Panc1 (cell line): ENCODE data around the gene VHLL. TPM values are rescaled to one million over a fixed set of nuclear protein-coding genes. Genes with fewer than 3 reads are reported as not detected.

Experiments
- ATAC-seq: fragments of 200-7000 bp; cut with Tn5 transposase; 2 replicates; pipeline ENCODE4 v1.9.1; 2020; ENCODE audit warnings: mild to moderate bottlenecking, moderate library complexity
- BruUV-seq: library from RNA; stranded (reverse); fragments of 400-500 nt; replicated peaks from 2 replicates; lab custom pipeline; 2021; lab: Mats Ljungman, UMichigan
- CTCF ChIA-PET: fragments of 300-600 bp; sonication (Branson Sonifier 250); formaldehyde crosslinking; loops from one replicate; lab custom pipeline; 2022; ENCODE audit warnings: antibody characterized with exemption; lab: Charles Lee
- POLR2A ChIA-PET: fragments of 300-600 bp; sonication (Branson Sonifier 250); formaldehyde crosslinking; loops from one replicate; lab custom pipeline; 2022; ENCODE audit warnings: antibody characterized with exemption; lab: Charles Lee
- DNase-seq: peaks from one replicate; pipeline ENCODE4 v3.0.0-alpha.2; 2010; ENCODE audit warnings: low read depth, low spot score
- H3K27ac ChIP-seq: 2 replicates; pipeline ENCODE4 v1.5.1; 2011; ENCODE audit warnings: mild to moderate bottlenecking, low read length, inconsistent platforms
- H3K27me3 ChIP-seq: fragments of 200-500 bp; sonication (Bioruptor generic); 2 replicates; pipeline ENCODE4 v1.6.0; 2014; ENCODE audit warnings: low read length, inconsistent platforms; ENCODE audit not compliant: control insufficient read depth, insufficient read depth
- H3K36me3 ChIP-seq: fragments of 200-500 bp; sonication (Bioruptor generic); 2 replicates; pipeline ENCODE4 v1.5.1; 2014; ENCODE audit warnings: inconsistent platforms, mild to moderate bottlenecking, low read length, moderate library complexity; ENCODE audit not compliant: control insufficient read depth, insufficient read depth
- H3K4me1 ChIP-seq: 2 replicates; pipeline ENCODE4 v1.5.1; 2011; ENCODE audit warnings: inconsistent platforms, mild to moderate bottlenecking, low read length, moderate library complexity; ENCODE audit not compliant: control insufficient read depth, insufficient read depth
- H3K4me3 ChIP-seq, 2 experiments: 2 replicates each; pipeline ENCODE4 v1.5.1; 2011 to 2012; ENCODE audit warnings: low read depth in 2 of 2, low read length in 2 of 2, mild to moderate bottlenecking in 2 of 2, inconsistent platforms in 1 of 2, moderate library complexity in 1 of 2
- H3K9me3 ChIP-seq: fragments of 200-500 bp; sonication (Bioruptor generic); 2 replicates; pipeline ENCODE4 v1.5.1; 2014; ENCODE audit warnings: low read depth, mild to moderate bottlenecking, inconsistent platforms, low read length, moderate library complexity; ENCODE audit not compliant: control insufficient read depth, insufficient read depth
- POLR2AphosphoS5 ChIP-seq: IDR thresholded peaks from 2 replicates; pipeline ENCODE4 v1.6.1; 2012; ENCODE audit warnings: mild to moderate bottlenecking, low read depth, low read length, moderate library complexity
- SIN3A ChIP-seq: IDR thresholded peaks from 2 replicates; pipeline ENCODE4 v1.6.1; 2012; ENCODE audit warnings: low read depth, mild to moderate bottlenecking, low read length, moderate library complexity, borderline replicate concordance; ENCODE audit not compliant: insufficient read depth
- TCF7L2 ChIP-seq: IDR thresholded peaks from 2 replicates; pipeline ENCODE4 v1.6.1; 2011; ENCODE audit warnings: mild to moderate bottlenecking, low read depth, low read length, inconsistent platforms
- in situ Hi-C: cut with HindIII; loops from 2 replicates; pipeline ENCODE4 v1.10.0; 2016; ENCODE audit warnings: low sequenced_read_pairs, low pct_unique_long_range_greater_than_20kb
- intact Hi-C: fragments of 100-400 bp; cut with micrococcal nuclease; formaldehyde crosslinking; loops from one replicate; pipeline ENCODE4 v1.10.0; 2022; ENCODE audit not compliant: unreplicated experiment
- total RNA-seq: library from RNA; stranded (reverse); gene quantifications from one replicate; pipeline ENCODE4 v1.2.1, GENCODE V29; 2021; ENCODE audit not compliant: unreplicated experiment
- TF ChIP-seq, protein P1 (sequence below), 2 experiments: IDR thresholded peaks; 2 replicates each; pipeline ENCODE4 v1.6.1; 2011 to 2012; ENCODE audit warnings: low read depth in 2 of 2, control low read depth in 1 of 2, low read length in 1 of 2, mild to moderate bottlenecking in 1 of 2, moderate library complexity in 1 of 2; ENCODE audit not compliant: insufficient read depth in 1 of 2
- TF ChIP-seq, protein P2 (sequence below): fragments of 450-650 bp; IDR thresholded peaks from 2 replicates; pipeline ENCODE4 v1.5.1; 2017; ENCODE audit warnings: mild to moderate bottlenecking

The VHLL gene
- total RNA-seq, 1 experiment from 2014 or later, result 0.28 TPM

DNA sequence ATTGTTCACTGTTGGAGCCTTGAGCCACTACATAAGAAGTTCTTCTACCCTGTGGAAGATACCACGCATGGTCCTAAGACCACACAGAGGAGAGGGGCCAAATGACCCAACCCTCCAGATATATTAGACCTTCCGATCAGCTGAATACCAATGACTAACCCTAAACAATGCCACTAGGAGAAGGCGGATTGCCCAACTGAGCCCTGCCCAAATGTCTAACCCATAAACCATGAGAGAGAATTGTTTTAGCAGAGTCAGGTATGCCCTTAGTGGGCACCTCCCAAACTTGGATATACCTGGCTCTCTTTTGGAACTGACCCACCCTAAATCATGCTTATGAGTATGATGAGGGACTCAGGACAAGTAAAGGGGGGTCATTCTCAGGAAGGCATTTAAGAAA is 28.8 kb downstream of the VHLL start:
- DNase-seq, result no peak
- TF ChIP-seq POLR2AphosphoS5 (no peak), TCF7L2 (no peak), SIN3A (no peak)
- TF ChIP-seq, protein P1, sequence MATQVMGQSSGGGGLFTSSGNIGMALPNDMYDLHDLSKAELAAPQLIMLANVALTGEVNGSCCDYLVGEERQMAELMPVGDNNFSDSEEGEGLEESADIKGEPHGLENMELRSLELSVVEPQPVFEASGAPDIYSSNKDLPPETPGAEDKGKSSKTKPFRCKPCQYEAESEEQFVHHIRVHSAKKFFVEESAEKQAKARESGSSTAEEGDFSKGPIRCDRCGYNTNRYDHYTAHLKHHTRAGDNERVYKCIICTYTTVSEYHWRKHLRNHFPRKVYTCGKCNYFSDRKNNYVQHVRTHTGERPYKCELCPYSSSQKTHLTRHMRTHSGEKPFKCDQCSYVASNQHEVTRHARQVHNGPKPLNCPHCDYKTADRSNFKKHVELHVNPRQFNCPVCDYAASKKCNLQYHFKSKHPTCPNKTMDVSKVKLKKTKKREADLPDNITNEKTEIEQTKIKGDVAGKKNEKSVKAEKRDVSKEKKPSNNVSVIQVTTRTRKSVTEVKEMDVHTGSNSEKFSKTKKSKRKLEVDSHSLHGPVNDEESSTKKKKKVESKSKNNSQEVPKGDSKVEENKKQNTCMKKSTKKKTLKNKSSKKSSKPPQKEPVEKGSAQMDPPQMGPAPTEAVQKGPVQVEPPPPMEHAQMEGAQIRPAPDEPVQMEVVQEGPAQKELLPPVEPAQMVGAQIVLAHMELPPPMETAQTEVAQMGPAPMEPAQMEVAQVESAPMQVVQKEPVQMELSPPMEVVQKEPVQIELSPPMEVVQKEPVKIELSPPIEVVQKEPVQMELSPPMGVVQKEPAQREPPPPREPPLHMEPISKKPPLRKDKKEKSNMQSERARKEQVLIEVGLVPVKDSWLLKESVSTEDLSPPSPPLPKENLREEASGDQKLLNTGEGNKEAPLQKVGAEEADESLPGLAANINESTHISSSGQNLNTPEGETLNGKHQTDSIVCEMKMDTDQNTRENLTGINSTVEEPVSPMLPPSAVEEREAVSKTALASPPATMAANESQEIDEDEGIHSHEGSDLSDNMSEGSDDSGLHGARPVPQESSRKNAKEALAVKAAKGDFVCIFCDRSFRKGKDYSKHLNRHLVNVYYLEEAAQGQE (IDR thresholded peaks at IDR 0.05; ENCODE audit: insufficient read depth in 1 of 2, low read depth in 2 of 2, low read length in 1 of 2), result no peak
- TF ChIP-seq, protein P2, sequence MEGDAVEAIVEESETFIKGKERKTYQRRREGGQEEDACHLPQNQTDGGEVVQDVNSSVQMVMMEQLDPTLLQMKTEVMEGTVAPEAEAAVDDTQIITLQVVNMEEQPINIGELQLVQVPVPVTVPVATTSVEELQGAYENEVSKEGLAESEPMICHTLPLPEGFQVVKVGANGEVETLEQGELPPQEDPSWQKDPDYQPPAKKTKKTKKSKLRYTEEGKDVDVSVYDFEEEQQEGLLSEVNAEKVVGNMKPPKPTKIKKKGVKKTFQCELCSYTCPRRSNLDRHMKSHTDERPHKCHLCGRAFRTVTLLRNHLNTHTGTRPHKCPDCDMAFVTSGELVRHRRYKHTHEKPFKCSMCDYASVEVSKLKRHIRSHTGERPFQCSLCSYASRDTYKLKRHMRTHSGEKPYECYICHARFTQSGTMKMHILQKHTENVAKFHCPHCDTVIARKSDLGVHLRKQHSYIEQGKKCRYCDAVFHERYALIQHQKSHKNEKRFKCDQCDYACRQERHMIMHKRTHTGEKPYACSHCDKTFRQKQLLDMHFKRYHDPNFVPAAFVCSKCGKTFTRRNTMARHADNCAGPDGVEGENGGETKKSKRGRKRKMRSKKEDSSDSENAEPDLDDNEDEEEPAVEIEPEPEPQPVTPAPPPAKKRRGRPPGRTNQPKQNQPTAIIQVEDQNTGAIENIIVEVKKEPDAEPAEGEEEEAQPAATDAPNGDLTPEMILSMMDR, result no peak
- no TSS peak for BruUV-seq
- intact Hi-C loops, result no loop called here
- no peak overlapping the region for H3K27ac ChIP-seq
- H3K4me1 ChIP-seq, result no peaks in the 10 kb centered on the region
- in situ Hi-C loops, result no loop called here
- ChIA-PET POLR2A (interaction anchor here (0.7 to 1.2 kb wide), 2 partner anchors 12 to 22 kb away, joined by 6 to 12 read pairs; partner anchors contain the start of genes PAQR6 and SMG5), CTCF (no interaction called here)
- no peak for ATAC-seq
- H3K27me3 ChIP-seq, result no peaks in the 10 kb centered on the region
- no peaks in the 10 kb centered on the region for H3K9me3 ChIP-seq
- peaks cover 42% of the 10 kb centered on the region for H3K36me3 ChIP-seq
- H3K4me3 ChIP-seq, result no peak overlapping the region

DNA sequence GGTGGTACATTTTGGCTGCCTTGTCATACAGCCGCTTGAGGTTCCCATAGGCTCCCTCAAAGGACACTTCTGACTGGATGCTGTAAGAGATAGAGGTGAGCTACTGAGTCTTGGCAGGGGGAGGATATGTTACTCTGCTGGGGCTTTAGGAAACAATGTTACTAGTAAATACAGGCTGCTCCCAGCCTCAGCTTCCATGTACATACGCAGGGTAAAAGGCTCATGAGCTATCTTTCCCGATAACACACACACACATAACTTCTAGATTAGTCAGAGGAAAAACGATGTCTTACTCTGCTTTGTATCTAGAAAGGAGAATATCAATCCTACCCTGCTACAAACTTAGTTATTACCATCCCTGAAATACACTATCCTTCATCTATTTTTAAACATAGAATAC is 30.8 kb downstream of the VHLL start:
- in situ Hi-C loops, result no loop called here
- no peaks in the 10 kb centered on the region for H3K27me3 ChIP-seq
- no peaks in the 10 kb centered on the region for H3K9me3 ChIP-seq
- peaks cover 1% of the 10 kb centered on the region for H3K4me1 ChIP-seq
- CTCF ChIA-PET, result no interaction called here
- BruUV-seq, result no TSS peak
- no peak overlapping the region for H3K4me3 ChIP-seq
- intact Hi-C loops, result no loop called here
- POLR2A ChIA-PET, result no interaction called here
- no peak overlapping the region for H3K27ac ChIP-seq
- peaks cover 33% of the 10 kb centered on the region for H3K36me3 ChIP-seq
- TF ChIP-seq TCF7L2, result no peak
- TF ChIP-seq, protein P1 (IDR thresholded peaks at IDR 0.05; ENCODE audit: insufficient read depth in 1 of 2, low read depth in 2 of 2, low read length in 1 of 2), result no peak
- TF ChIP-seq POLR2AphosphoS5, result no peak
- TF ChIP-seq, protein P2, result no peak
- no peak for TF ChIP-seq SIN3A
- DNase-seq, result no peak
- no peak for ATAC-seq
